Retinal pigment epithelial cell (primary cell): Measurements from ENCODE around the gene RAB31.
"Not testable (repeated sequence)": the region's sequence is repeated elsewhere in the genome, so short reads cannot be mapped to it uniquely, and the experiment has no call there.

ENCODE experiments used
- DNase-seq: peaks from one replicate; pipeline ENCODE4 v3.0.0-alpha.2; 2010; ENCODE audit warnings: low read depth
- H3K4me3 ChIP-seq: 2 replicates; pipeline ENCODE4 v1.5.1; 2011; ENCODE audit warnings: mild to moderate bottlenecking, low read length, control low read depth, moderate library complexity
- TF ChIP-seq, protein P1 (sequence below): conservative IDR thresholded peaks from 2 replicates; pipeline ENCODE4 v1.5.1; 2011; ENCODE audit warnings: low read depth, low read length, control low read depth, inconsistent platforms

RAB31 gene

DNA sequence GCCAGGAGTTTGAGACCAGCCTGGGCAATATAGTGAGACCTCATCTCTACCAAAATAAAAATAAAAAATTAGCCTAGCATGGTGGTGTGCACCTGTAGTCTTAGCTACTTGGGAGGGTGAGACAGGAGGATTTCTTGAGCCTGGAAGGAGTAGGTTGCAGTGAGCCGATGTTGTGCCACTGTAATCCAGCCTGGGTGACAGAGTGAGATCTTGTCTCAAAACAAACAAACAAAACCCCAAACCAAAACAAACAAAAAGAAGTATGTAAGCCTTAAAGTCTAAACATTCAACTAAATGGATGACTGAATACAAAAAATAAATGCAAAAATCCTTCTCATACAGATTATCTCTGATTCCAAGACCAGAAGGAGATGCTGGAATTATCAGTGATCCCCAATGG is 58.6 kb downstream of the RAB31 start:
- no peak for DNase-seq
- TF ChIP-seq, protein P1, sequence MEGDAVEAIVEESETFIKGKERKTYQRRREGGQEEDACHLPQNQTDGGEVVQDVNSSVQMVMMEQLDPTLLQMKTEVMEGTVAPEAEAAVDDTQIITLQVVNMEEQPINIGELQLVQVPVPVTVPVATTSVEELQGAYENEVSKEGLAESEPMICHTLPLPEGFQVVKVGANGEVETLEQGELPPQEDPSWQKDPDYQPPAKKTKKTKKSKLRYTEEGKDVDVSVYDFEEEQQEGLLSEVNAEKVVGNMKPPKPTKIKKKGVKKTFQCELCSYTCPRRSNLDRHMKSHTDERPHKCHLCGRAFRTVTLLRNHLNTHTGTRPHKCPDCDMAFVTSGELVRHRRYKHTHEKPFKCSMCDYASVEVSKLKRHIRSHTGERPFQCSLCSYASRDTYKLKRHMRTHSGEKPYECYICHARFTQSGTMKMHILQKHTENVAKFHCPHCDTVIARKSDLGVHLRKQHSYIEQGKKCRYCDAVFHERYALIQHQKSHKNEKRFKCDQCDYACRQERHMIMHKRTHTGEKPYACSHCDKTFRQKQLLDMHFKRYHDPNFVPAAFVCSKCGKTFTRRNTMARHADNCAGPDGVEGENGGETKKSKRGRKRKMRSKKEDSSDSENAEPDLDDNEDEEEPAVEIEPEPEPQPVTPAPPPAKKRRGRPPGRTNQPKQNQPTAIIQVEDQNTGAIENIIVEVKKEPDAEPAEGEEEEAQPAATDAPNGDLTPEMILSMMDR: no peak
- H3K4me3 ChIP-seq: no peak overlapping the region

DNA sequence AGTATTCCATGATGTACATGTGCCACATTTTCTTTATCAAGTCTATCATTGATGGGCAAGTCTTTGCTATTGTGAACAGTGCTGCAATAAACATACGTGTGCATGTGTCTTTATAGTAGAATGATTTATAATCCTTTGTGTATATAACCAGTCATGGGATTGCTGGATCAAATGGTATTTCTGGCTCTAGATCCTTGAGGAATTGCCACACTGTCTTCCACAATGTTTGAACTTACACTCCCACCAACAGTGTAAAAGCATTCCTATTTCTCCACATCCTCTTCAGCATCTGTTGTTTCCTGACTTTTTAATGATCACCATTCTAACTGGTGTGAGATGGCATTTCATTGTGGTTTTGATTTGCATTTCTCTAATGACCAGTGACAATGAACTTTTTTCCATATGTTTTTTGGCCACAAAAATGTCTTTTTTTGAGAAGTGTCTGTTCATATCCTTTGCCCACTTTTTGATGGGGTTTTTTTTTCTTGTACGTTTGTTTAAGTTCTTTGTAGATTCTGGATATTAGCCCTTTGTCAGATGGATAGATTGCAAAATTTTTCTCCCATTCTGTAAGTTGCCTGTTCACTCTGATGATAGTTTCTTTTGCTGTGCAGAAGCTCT is 60.1 kb downstream of the RAB31 start:
- not testable (repeated sequence) for DNase-seq, H3K4me3 ChIP-seq

DNA sequence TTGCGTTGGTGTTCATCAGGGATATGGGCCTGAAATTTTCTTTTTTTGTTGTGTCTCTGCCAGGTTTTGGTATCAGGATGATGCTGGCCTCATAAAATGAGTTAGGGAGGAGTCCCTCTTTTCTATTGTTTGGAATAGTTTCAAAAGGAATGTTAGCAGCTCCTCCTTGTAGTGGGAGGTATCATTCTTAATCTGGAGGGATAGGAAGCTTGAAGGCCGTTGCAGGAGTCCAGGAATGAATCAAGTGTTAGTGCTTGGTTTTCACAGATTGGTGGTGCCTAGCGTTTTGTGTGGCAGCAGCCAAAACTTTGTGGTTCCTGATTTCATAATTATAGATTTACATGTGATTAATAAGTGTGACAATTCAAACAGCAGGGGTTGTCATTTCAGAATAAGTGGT is 62.0 kb downstream of the RAB31 start:
- not testable (repeated sequence) for DNase-seq, H3K4me3 ChIP-seq

DNA sequence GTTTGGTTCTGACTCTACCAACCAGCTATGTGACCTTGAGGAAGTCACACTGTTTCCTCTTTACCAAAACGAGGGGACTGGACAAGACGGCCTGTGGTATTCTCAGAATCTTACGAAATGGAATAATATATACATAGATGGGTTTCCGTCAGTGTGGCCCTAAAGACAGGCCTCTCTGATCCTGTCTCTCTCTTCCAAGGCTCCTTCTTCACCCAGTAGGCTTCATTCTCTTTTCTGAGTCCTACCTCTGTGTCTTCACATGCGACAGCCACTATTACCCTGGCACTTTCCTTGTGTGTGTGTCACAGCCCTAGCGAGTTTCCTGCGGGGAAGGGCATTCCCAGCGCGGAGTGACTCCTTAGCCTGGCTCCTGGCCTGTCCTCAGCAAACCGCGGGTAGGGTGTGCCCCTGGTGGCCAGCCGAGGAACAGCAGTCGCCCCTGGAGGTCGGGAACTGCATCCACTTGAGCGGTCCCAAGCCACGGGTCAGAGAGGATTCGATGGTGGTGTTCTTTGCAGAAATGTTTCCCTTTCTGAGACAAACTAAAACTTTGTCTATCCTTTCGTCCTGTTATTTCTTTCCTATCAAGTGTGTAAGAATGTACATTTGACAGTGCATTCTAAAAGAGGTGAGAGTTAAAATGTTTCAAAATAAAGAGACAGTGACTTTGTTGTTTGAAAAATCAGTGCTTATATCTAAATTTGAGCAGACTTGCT is 63.3 kb downstream of the RAB31 start:
- TF ChIP-seq, protein P1: peak; percentile 99
- no peak for DNase-seq
- H3K4me3 ChIP-seq: no peak overlapping the region

DNA sequence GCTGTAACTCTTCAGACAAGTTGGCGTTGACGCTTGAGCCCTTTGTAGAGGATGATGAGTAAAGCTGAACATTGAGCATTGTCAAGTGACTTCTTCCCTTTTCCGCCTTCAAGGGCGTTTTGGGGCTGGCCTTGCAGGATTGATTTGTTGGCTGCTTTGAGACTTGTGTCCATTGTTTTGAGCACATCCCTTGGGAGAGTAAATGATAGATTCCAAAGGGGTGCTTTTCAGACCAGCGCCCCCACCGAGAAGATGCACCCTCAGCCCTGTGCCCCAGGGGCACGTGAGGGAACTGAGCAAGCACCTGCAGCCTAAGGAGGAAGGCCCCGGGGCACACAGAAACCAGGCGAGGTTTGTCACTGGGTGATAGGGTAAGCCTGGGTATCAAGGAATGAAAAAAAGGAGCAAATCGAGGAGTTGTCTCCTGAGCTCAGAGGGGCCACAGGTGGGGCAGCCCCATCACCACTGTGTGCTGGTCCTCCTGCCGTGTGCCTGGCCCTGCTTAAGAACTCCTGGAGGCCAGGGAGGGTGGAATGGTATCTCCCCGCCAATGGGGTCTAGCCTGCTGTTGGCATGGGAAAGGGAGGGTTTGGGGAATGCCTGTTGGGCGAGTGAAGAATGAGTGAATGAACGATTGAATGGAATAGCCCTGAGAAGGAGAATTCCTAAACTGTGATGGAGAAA is 64.0 kb downstream of the RAB31 start:
- no peak overlapping the region for H3K4me3 ChIP-seq
- no peak for DNase-seq
- TF ChIP-seq, protein P1: no peak

DNA sequence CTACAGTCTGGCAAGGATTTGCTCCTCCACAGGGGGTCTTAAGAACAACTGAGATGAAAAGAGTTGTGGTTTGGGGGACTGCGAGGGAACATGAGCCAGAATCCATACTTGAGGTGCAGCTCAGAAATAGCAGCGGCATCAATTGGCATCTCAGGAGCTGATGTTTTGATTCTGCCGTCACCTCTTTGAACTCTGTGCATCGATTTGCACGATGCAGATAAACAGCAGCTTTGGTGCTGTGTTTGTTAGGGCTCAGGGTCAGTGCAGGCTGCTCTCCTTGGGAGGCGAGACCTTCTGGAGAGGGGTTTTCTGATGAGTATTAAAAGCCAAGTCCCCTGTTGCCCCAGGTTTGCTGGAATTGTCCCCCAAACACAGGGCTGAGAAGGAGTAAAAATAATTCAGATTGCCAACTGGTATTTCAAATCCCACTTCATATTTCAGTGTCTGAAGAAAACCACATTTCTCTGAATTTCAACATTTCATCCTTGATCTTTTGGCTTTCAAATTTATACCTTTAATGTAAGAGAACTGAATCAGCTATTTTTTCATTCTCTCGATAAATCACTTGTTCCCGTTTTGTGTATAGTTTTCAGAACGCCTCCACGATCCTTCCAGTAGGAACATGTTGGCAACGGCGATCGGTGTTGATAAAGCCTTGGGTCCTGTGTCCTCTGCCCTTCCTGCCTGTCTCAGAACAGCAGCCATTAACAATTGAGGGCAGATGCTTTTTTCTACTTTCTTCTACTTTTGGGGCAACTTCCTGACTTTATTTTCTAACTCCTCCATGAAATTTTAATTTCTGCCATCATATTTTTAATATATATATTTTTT is 65.0 kb downstream of the RAB31 start:
- H3K4me3 ChIP-seq: no peak overlapping the region
- DNase-seq: no peak
- TF ChIP-seq, protein P1: no peak

DNA sequence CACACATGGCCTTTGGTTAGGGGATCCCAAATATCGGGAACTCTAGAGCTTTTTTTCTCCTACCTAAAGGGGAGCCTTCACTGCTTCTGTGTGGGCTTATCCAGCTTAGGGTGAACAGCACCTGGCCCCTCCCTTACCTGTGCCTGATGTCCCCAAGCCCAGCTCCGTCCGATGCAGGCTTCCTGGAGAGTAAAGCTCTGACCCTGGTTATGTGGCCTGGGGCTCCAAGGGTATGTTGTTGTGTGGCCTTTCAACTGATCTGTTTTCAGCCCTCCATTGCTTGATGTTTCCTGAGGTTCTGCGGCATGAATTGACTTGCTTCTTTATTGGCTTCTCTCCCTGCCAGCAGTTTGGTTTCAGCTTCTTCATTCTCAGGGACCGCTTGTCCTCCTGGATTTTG is 66.0 kb downstream of the RAB31 start:
- TF ChIP-seq, protein P1: no peak
- DNase-seq: no peak
- H3K4me3 ChIP-seq: no peak overlapping the region
